GM23338 (cell line): ENCODE data around the gene RYR3. TPM values are rescaled to one million over a fixed set of nuclear protein-coding genes. Genes with fewer than 3 reads are reported as not detected.

Experiments used
- ATAC-seq: fragments of 200-7000 bp; cut with Tn5 transposase; 3 replicates; pipeline ENCODE4 v1.9.1; 2020
- DNase-seq: peaks from one replicate; pipeline ENCODE4 v3.0.0-alpha.2; 2015; ENCODE audit warnings: low spot score
- H2AFZ ChIP-seq: fragments of 200-600 bp; sonication (generic); 2 replicates; pipeline ENCODE4 v1.8.0; 2016; ENCODE audit warnings: antibody characterized with exemption, mild to moderate bottlenecking, moderate library complexity
- H3F3A ChIP-seq: fragments of 200-600 bp; sonication (generic); replicated peaks from 2 replicates; pipeline ENCODE4 v1.8.0; 2017; ENCODE audit warnings: antibody characterized with exemption, mixed run types, low read depth
- H3K27ac ChIP-seq: fragments of 200-600 bp; sonication (generic); 2 replicates; pipeline ENCODE4 v1.6.1; 2016; ENCODE audit warnings: low read depth
- H3K27me3 ChIP-seq: fragments of 200-600 bp; sonication (generic); 2 replicates; pipeline ENCODE4 v1.8.0; 2016; ENCODE audit warnings: mild to moderate bottlenecking, mixed run types, moderate library complexity; ENCODE audit not compliant: insufficient read depth
- H3K36me3 ChIP-seq: fragments of 200-600 bp; sonication (generic); 2 replicates; pipeline ENCODE4 v1.8.0; 2016; ENCODE audit warnings: mild to moderate bottlenecking; ENCODE audit not compliant: insufficient read depth
- H3K4me1 ChIP-seq: fragments of 200-600 bp; sonication (generic); 2 replicates; pipeline ENCODE4 v1.8.0; 2016; ENCODE audit warnings: mild to moderate bottlenecking, moderate library complexity; ENCODE audit not compliant: insufficient read depth
- H3K4me2 ChIP-seq: fragments of 200-600 bp; sonication (generic); 2 replicates; pipeline ENCODE4 v1.7.1; 2017; ENCODE audit warnings: mixed run types
- H3K4me3 ChIP-seq: fragments of 200-600 bp; sonication (generic); 2 replicates; pipeline ENCODE4 v1.6.1; 2016; ENCODE audit warnings: mixed run types
- H3K79me2 ChIP-seq: fragments of 200-600 bp; sonication (generic); replicated peaks from 2 replicates; pipeline ENCODE4 v1.8.0; 2017; ENCODE audit warnings: mild to moderate bottlenecking; ENCODE audit not compliant: insufficient read depth
- H3K9me2 ChIP-seq: fragments of 200-600 bp; sonication (generic); 2 replicates; pipeline ENCODE4 v1.8.0; 2017; ENCODE audit not compliant: insufficient read depth
- H4K20me1 ChIP-seq: fragments of 200-600 bp; sonication (generic); replicated peaks from 2 replicates; pipeline ENCODE4 v1.8.0; 2017; ENCODE audit warnings: mild to moderate bottlenecking; ENCODE audit not compliant: insufficient read depth
- H3K27ac Mint-ChIP-seq: 2 replicates; pipeline ENCODE4 v1.8.0; 2020; ENCODE audit warnings: inconsistent platforms, mild to moderate bottlenecking, moderate library complexity, mixed read lengths
- H3K27me3 Mint-ChIP-seq: 3 replicates; pipeline ENCODE4 v1.8.0; 2022; ENCODE audit warnings: low read depth, mild to moderate bottlenecking, moderate library complexity, mixed read lengths, inconsistent platforms; ENCODE audit not compliant: insufficient read depth, poor library complexity
- H3K36me3 Mint-ChIP-seq: 3 replicates; pipeline ENCODE4 v1.8.0; 2021; ENCODE audit warnings: low read depth, mild to moderate bottlenecking, inconsistent platforms, moderate library complexity, mixed read lengths
- H3K4me1 Mint-ChIP-seq: 3 replicates; pipeline ENCODE4 v1.8.0; 2020; ENCODE audit warnings: mild to moderate bottlenecking, inconsistent platforms, mixed read lengths
- H3K4me3 Mint-ChIP-seq: 3 replicates; pipeline ENCODE4 v1.8.0; 2021; ENCODE audit warnings: moderate library complexity, mild to moderate bottlenecking, inconsistent platforms, mixed read lengths
- H3K9me3 Mint-ChIP-seq: 3 replicates; pipeline ENCODE4 v1.8.0; 2020; ENCODE audit warnings: moderate library complexity, mild to moderate bottlenecking, inconsistent platforms, mixed read lengths
- CREB1 ChIP-seq: fragments of 250-450 bp; sonication (Bioruptor Pico); IDR thresholded peaks from 2 replicates; pipeline ENCODE4 v1.5.0; 2020; ENCODE audit warnings: low read depth, mild to moderate bottlenecking, moderate library complexity
- CTCF ChIP-seq, 2 experiments: fragments of 200-600 bp in 1 of 2; sonication (generic) in 1 of 2; conservative IDR thresholded peaks; 2 replicates each; pipeline versions ENCODE4 v1.5.1 to v1.6.1; 2016 to 2017; ENCODE audit warnings: antibody characterized with exemption in 2 of 2, low read depth in 2 of 2, mild to moderate bottlenecking in 2 of 2, moderate library complexity in 1 of 2
- EZH2 ChIP-seq: fragments of 200-600 bp; sonication (generic); IDR thresholded peaks from one replicate; pipeline ENCODE4 v1.8.0; 2017; ENCODE audit warnings: antibody characterized with exemption, mild to moderate bottlenecking, low read depth; ENCODE audit not compliant: unreplicated experiment
- JUNB ChIP-seq: IDR thresholded peaks from one replicate; pipeline ENCODE4 v1.6.1; 2016; ENCODE audit warnings: antibody characterized with exemption; ENCODE audit not compliant: unreplicated experiment
- NANOG ChIP-seq: IDR thresholded peaks from 2 replicates; pipeline ENCODE4 v1.6.1; 2016; ENCODE audit warnings: antibody characterized with exemption, borderline replicate concordance
- POLR2AphosphoS5 ChIP-seq: IDR thresholded peaks from 2 replicates; pipeline ENCODE4 v1.6.1; 2016; ENCODE audit warnings: antibody characterized with exemption, low read depth
- REST ChIP-seq: IDR thresholded peaks from one replicate; pipeline ENCODE4 v1.6.1; 2018; ENCODE audit warnings: antibody characterized with exemption; ENCODE audit not compliant: unreplicated experiment
- ZNF114 ChIP-seq: fragments of 250-450 bp; sonication (Bioruptor Pico); IDR thresholded peaks from 2 replicates; pipeline ENCODE4 v1.5.0; 2020; ENCODE audit warnings: mild to moderate bottlenecking, moderate library complexity
- polyA plus RNA-seq: library from polyadenylated mRNA; unstranded; fragments of >200 nt; fragmentation: Nextera tagmentation; extraction: Ambion mirVana; gene quantifications from 2 replicates; pipeline ENCODE4 v1.2.1, GENCODE V29; 2016
- total RNA-seq: library from RNA; depleted of rRNA; stranded (reverse); fragments of >200 nt; shearing (Covaris generic); gene quantifications from 2 replicates; pipeline ENCODE4 v1.2.3, GENCODE V29; 2014

Gene RYR3
- total and polyA plus RNA-seq, 2 experiments from 2014 or later, result 1.1 to 1.2 TPM

- Histone ChIP-seq H3K79me2 (no peaks in the 10 kb centered on the region), H3K4me1 (peaks cover 11% of the 10 kb centered on the region; the same call in 1 of the 2 replicates), H2AFZ (no peak overlapping the region), H3K4me2 (no peak overlapping the region), H3K9me2 (peaks cover 4% of the 10 kb centered on the region; the same call in 1 of the 2 replicates), H3K27ac (no peak overlapping the region), H3K27me3 (no peaks in the 10 kb centered on the region), H3K36me3 (no peaks in the 10 kb centered on the region), H3K4me3 (no peak overlapping the region), H3F3A (no peaks in the 10 kb centered on the region), H4K20me1 (no peaks in the 10 kb centered on the region)
- no peak for DNase-seq
- Mint-ChIP-seq H3K36me3 (no peaks in the 10 kb centered on the region; the same call in 1 of the 3 replicates), H3K27ac (no peak overlapping the region), H3K9me3 (no peaks in the 10 kb centered on the region), H3K4me3 (no peak overlapping the region), H3K27me3 (peaks cover 2% of the 10 kb centered on the region), H3K4me1 (peaks cover 21% of the 10 kb centered on the region)
- TF ChIP-seq POLR2AphosphoS5 (no peak), JUNB (no peak)
- ATAC-seq, result no peak
These were observed 553.8 kb downstream of the RYR3 start for GRCh38 chr15:33864360-33865075.

GRCh38 chr15:33865416-33865815 lies 554.6 kb downstream of the RYR3 start:
- no peaks in the 10 kb centered on the region for H4K20me1 ChIP-seq
- no peak overlapping the region for H3K27ac ChIP-seq
- H3K4me1 ChIP-seq, result 0 out of 2 replicates have a peak, but pooled peaks cover 6% of the 10 kb centered on the region
- no peak overlapping the region for H3K4me2 ChIP-seq
- Mint-ChIP-seq H3K27me3 (peaks cover 2% of the 10 kb centered on the region), H3K9me3 (no peaks in the 10 kb centered on the region), H3K4me3 (no peak overlapping the region), H3K27ac (no peak overlapping the region), H3K4me1 (peaks cover 13% of the 10 kb centered on the region; the same call in 2 of the 3 replicates), H3K36me3 (no peaks in the 10 kb centered on the region; the same call in 1 of the 3 replicates)
- no peak for ATAC-seq
- no peaks in the 10 kb centered on the region for H3K36me3 ChIP-seq
- DNase-seq, result no peak
- H3K79me2 ChIP-seq, result no peaks in the 10 kb centered on the region
- peaks cover 4% of the 10 kb centered on the region; the same call in 1 of the 2 replicates for H3K9me2 ChIP-seq
- no peak overlapping the region for H3K4me3 ChIP-seq
- no peak for TF ChIP-seq ZNF114
- TF ChIP-seq CTCF (conservative IDR thresholded peaks at IDR 0.05; ENCODE audit: low read depth in 2 of 2), result no peak
- TF ChIP-seq EZH2, result no peak
- no peak for TF ChIP-seq CREB1
- no peak for TF ChIP-seq POLR2AphosphoS5
- TF ChIP-seq REST, result no peak
- no peak for TF ChIP-seq NANOG
- no peaks in the 10 kb centered on the region for H3F3A ChIP-seq
- H3K27me3 ChIP-seq, result no peaks in the 10 kb centered on the region
- no peak overlapping the region for H2AFZ ChIP-seq
